HG02588 (cell line): ENCODE data around the gene FAF1.
A peak's percentile ranks its signal among the peaks of the same experiment; 100 is the strongest.

Source experiments
- ATAC-seq: cut with Tn5 transposase; IDR thresholded peaks from one replicate; pipeline ENCODE4 v1.9.1; 2021; ENCODE audit warnings: mild to moderate bottlenecking, moderate library complexity; ENCODE audit not compliant: unreplicated experiment

FAF1 gene

DNA sequence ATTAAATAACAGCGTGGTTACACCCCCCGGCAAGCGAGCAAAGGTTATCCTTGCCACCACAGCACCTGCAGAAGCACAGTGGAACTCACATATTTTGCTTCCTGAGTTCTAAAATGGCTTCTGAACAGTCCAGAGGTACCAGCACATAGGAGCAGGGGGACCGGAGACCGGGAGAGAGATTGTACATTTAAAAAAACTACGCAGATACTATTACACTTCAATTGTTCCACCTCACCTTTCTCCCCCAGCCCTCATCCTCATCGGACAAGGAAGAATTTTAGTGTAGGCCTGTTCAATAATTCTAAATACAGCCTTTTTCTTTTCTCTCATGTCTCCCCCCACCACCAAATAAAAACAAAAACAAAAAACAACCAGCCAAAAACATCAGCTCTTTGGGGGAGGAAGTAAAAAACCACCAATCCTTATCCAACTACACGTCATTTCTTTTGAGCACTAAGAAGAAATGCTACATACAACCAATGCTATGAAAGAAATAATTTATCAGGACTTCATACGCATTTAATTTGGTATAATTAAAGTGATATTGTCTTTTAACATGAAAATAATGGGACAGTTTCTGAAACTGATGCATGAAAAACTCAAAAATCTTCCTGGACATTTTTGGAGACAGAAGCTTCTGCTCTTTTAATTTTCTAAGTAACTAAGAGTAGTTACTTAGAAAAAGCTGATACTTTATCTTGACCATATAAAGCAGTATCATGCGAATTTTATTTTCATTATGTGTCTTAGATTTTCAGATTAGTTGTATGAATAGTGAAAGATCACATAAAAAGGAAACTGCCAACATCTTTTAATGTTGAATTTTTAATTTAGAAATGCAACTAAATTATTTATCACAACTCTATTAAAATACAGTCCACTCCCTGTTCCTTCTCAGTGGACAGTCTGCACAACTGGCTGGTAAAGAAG lies 19.1 kb upstream of the FAF1 start:
- no peak for ATAC-seq

- peak; percentile 40 for ATAC-seq
Measured at GRCh38 chr1:50978144-50978851, 18.2 kb upstream of the FAF1 start.

DNA sequence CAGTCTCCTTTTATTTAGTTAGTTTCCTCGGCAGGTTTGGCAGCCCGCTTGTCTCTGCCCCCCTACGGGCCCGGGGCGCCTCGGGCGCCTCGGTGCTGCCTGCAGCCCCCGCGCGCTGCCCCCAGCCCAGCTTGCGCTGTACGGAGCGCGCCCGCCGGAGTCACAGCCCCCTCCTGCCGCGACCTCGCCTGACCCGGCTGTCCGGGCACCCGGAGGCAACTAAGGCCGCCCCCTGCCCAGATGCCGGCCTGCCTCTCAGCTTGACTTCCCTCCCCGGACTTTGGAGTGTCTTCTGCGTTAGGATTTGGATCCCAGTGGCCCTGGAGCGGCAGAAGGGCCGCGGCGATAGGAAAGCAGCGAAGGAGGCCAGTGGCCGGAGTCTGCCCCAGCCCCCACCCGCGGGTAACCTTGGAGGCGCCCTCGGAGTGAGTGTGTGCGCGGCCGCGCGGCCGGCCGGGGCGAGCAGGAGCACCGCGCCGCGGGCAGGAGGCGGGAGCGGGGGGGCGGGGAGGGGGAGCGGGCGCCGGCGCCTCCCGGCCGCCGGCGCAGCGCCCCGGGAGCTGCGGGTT lies 17.6 kb upstream of the FAF1 start:
- peak; percentile 65 for ATAC-seq

DNA sequence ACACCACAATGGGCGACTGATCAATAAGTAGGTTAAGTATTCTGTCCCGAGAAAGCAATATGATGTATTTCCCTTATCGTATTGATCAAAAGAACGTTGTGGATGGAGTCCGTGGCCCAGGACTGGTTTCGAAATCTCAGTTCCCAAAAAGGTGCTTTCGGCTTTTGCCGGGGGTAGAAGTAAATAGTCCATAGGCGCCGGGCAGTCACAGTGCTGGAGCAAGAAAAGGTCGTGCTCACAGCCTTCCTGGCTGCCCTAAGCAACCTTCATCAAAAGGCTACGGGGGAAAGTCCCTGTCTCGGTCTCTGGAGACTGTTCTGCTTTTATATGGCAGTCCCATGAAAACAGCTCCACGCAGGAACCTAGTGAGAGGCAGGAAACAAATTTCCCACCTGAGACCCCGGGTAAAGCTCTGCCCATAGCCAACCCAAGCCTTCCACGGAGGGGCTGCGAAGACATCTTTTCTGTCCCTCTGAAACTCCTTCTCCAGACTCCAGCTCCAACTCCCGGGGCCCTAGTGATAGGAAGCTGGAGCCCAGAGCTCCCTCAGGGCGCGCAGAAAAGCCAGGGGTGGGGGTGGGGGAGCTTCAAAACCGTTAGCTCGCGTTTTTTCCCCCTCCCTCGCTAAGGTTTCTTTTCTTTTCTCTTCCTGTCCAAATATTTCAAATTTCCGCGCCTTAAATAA lies 17.0 kb upstream of the FAF1 start:
- ATAC-seq, result peak; percentile 55

DNA sequence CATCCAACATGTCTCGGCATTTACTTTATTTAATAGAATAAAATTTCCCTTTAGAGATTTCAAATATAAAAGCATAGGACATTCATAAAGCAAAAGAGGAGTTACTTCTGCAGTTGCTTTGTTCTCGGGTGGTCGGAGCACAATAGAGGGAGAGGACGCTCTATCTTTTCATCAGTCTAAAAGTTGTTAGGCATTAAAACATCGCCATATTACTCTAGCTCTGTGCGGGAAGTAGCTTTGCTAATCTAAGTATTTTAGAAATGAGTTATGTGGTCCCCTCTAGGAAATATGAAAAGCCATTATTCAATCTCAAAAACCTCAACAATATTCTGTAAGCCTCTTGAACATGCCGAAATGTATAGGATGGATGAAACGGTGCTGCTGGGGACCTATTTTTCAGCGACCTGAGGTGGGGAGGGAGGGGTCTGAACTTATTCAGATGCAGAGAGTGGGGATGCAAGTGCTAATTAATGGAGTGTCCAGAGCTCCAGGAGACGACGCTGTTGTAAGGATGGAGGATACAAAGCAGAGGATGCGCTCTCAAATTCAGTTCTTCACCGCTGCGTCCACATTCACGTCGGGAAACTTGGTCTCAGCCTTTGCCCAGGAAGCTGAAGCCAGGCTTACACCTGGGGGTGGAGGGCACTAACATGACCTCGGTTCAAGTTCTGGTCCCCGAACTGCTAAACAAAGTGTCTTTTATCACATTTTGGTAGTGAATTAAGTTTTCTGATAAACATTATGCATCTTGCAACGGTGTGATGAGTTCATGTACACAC lies 16.2 kb upstream of the FAF1 start:
- ATAC-seq, result no peak

DNA sequence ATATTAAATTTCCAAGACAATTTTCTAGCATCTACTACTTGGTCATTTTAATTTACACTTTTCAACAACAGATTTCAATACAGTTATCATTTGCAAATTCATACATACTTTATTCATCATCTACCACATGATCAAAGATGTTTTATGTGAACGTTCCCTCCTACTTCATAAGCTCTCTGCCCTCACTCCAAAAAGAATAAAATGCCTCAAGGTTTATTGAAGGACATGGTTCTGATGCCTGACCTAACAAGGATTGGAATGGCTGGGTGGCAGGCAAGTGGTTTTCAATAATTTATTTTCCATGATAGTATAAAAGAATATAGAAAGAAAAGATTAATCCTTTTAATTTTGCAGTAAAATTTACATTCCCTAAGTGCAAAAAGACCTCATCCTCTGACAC lies 15.4 kb upstream of the FAF1 start:
- no peak for ATAC-seq

- ATAC-seq, result no peak
Measured at GRCh38 chr1:50974618-50974935, 14.5 kb upstream of the FAF1 start.

GRCh38 chr1:50973875-50974617 lies 14.0 kb upstream of the FAF1 start:
- ATAC-seq, result no peak

GRCh38 chr1:50973255-50973654 lies 13.2 kb upstream of the FAF1 start:
- no peak for ATAC-seq

- ATAC-seq, result no peak
Measured at GRCh38 chr1:50972766-50973165, 12.7 kb upstream of the FAF1 start.

GRCh38 chr1:50971748-50972305 lies 11.8 kb upstream of the FAF1 start:
- ATAC-seq, result no peak

DNA sequence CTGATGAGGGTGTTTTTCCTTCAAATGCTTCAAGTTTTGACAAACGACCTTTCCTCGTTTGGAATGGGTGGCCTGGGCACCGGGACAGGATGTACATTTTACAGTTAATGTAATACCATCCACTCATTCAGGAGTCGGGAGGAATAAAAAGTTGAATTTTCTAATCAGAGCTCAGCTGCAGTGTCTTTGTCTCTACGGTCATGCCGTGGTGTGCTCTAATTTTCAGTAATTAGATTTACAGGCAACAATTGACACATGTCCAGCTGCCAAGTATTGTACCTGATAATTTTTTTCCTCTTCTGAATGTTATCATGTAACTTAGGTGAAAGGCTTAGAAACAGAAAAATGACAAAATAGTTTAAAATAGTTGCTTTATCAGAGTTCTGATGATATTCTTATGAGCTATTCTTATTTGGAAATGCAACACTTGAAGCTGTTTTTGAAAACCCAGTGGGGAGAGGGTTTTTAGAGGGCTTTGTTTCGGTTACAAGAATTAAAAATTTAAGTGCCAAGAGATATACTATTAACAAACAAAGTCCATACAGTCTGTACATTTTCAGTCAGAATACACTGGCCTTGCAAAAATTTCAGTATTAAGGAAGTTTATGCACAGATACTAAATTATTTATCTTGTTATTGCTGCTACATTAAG lies 11.0 kb upstream of the FAF1 start:
- no peak for ATAC-seq

DNA sequence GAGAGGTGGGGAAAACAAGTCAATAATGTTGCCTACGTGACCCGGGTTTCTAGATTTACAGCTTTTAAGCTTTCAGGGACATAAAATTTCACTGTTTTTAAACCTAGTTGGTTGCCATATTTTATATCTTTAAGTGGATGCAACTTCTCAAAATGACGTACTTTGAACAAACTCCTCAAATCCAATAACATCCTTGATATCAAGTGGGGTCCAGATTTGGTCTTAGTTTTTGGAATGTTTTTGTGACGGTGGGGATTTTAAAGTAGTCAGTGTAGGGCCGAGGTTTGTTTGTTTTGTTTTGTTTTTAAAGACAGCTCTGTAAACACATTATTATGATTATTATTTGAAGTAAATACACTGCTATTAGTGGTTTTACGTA lies 10.4 kb upstream of the FAF1 start:
- ATAC-seq, result no peak

DNA sequence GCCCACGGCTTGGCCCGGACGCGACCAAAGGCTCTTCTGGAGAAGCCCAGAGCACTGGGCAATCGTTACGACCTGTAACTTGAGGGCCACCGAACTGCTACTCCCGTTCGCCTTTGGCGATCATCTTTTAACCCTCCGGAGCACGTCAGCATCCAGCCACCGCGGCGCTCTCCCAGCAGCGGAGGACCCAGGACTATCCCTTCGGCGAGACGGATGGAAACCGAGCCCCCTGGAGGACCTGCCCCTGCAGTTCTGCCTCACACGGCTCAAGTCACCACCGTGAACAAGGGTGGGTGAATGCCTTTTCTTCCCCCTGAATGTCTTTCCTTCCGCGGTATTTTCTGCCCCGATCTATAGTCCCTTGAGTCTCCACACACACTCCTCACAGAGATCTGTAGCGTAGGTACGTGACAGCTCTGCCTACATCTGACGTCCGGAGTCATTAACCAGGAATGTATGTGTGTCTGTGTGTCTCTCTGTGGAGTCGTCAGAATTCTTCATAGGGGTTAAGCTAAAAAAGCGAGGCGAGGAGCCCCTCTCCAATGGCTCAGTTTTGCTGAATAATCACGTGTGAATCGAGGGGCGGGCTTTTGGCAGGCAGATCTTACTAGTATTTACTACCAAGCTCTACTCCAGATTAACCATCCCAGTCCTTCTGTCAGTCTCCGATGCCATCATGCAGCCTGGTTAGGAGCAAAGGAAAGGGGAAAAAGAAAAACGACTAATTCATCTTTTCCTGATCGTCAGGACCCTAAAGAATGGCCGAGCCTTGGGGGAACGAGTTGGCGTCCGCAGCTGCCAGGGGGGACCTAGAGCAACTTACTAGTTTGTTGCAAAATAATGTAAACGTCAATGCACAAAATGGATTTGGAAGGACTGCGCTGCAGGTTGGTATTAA lies 9.8 kb upstream of the FAF1 start, which contains the start of gene CDKN2C:
TSS of gene CDKN2C (plus strand) at position 635 of the 898 bp plus-strand sequence. CDS start at position 759, 124 bp downstream.
- ATAC-seq, result peak; percentile 36

DNA sequence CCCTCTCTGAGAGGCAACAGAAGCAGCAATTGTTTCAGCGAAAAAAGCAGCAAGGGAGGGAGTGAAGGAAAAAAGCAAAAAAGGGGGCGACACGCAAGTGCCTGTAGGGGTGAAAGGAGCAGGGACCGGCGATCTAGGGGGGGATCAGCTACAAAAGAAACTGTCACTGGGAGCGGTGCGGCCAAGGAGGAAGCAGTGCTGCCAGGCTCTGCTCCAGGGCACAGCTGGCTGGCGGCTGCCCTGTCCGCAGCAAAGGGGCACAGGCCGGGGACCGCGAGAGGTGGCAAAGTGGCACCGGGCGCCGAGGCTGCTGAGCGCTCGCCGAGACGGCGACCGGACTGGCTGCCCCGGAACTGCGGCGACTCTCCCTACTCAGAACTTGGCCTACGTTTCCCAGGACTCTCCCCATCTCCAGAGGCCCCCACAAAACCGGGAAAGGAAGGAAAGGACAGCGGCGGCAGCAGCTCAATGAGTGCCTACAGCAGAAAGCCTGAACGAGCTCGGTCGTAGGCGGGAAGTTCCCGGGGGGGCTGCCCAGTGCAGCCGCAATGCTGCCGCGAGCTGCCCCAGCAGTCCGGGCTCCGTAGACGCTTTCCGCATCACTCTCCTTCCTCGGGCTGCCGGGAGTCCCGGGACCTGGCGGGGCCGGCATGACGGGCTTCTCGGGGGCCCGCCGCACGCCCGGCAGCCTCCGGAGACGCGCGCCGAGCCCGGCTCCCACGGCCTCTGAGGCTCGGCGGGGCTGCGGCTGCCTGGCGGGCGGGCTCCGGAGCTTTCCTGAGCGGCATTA lies 8.9 kb upstream of the FAF1 start:
- peak; percentile 17 for ATAC-seq

GRCh38 chr1:50968158-50968820 lies 8.2 kb upstream of the FAF1 start:
- peak; percentile 54 for ATAC-seq
